Measurements from ENCODE around the gene TMEM54.
A peak's percentile ranks its signal among the peaks of the same experiment; 100 is the strongest.

DNA sequence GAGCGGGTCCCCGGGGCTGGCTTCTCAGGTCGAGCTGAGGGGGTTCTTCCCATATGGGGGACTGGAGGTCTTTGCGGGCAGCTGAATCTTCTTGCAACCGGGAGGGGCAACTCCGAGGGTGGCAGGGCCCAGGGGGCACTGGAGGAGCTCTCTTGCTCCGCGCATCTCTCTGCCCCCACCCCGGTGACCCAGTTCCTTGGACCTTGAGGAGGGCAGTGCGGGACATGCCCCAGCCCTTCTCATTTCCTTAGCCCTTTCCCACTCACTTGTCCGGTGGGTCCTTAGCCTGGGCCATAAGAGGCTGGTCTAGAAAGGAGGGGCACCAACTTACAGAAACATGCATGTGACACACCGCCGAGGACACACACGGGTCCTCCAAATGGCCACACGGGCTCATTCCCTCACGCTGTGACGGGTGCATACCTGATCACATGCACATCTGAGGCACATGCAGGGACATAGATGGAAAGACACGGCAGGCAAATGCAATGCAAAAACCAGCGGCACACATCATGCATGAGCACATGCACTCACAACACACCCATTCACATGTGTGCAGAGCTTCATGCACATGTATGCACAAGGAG is 14.3 kb downstream of the TMEM54 start:
- TF ChIP-seq CTCF (IDR thresholded peaks at IDR 0.05; ENCODE audit: low read length): 0 out of 2 replicates have a peak, but pooled peaks have one; percentile 2
- no peak for TF ChIP-seq EZH2 (IDR thresholded peaks at IDR 0.05; ENCODE audit: borderline replicate concordance, low read length)

Measured in OCI-LY1 (cell line).